ENCODE data around the gene ZDHHC18. TPM values are rescaled to one million over a fixed set of nuclear protein-coding genes. Genes with fewer than 3 reads are reported as not detected.

The ZDHHC18 gene
- total RNA-seq, 1 experiment from 2014 or later, result 33.1 TPM

- Mint-ChIP-seq H3K27me3 (ENCODE audit: low read depth) (peaks cover 4% of the 10 kb centered on the region), H3K9me3 (no peaks in the 10 kb centered on the region), H3K4me1 (peaks cover 30 to 34% of the 10 kb centered on the region in 2 experiments), H3K36me3 (ENCODE audit: insufficient read depth in 1 of 3, low read depth in 3 of 3) (peaks cover 5 to 17% (median 7%) of the 10 kb centered on the region in 3 experiments; a peak in 6 of 7 replicates), H3K4me3 (no peak overlapping the region), H3K27ac (no peak overlapping the region; a peak in 1 of 7 replicates)
- Histone ChIP-seq H4K20me1 (ENCODE audit: control insufficient read depth, insufficient read depth, insufficient read length) (no peaks in the 10 kb centered on the region), H3K4me1 (ENCODE audit: insufficient read depth, low read length) (no peaks in the 10 kb centered on the region; the same call in 1 of the 2 replicates), H3K9ac (ENCODE audit: extremely low read depth, insufficient read length, low read length) (no peak overlapping the region), H2BK12ac (ENCODE audit: insufficient read length, low read depth, low read length) (no peak overlapping the region), H3K23ac (ENCODE audit: insufficient read length, low read depth, low read length) (no peak overlapping the region), H3K79me1 (ENCODE audit: insufficient read depth, low read depth, low read length, poor library complexity, severe bottlenecking) (no peaks in the 10 kb centered on the region), H3K9me3 (ENCODE audit: control insufficient read depth, low read depth, low read length) (no peaks in the 10 kb centered on the region), H3K27ac (ENCODE audit: insufficient read length, low read depth, low read length) (no peak overlapping the region), H3K23me2 (ENCODE audit: insufficient read length, low read depth, low read length, poor library complexity, severe bottlenecking) (no peaks in the 10 kb centered on the region), H2AFZ (ENCODE audit: low read length) (no peak overlapping the region), H3K79me2 (ENCODE audit: insufficient read depth, low read length) (no peaks in the 10 kb centered on the region), H2BK20ac (ENCODE audit: low read depth, low read length, poor library complexity, severe bottlenecking) (no peak overlapping the region), H3K4me2 (ENCODE audit: insufficient read depth, insufficient read length, low read length) (no peak overlapping the region), H4K8ac (replicated peaks; ENCODE audit: insufficient read length, low read depth, low read length) (no peak overlapping the region), H4K5ac (ENCODE audit: insufficient read length, low read depth, low read length) (no peak overlapping the region), H2BK15ac (ENCODE audit: low read depth, low read length) (no peak overlapping the region), H3K18ac (ENCODE audit: insufficient read length, low read depth, low read length) (no peak overlapping the region), H3K56ac (ENCODE audit: insufficient read length, low read depth, low read length) (no peak overlapping the region), H3K27me3 (ENCODE audit: insufficient read depth, low read length) (no peaks in the 10 kb centered on the region), H3T11ph (ENCODE audit: low read length) (no peak overlapping the region), H2BK120ac (ENCODE audit: low read depth, low read length, poor library complexity, severe bottlenecking) (no peak overlapping the region), H3K14ac (ENCODE audit: insufficient read depth, low read length) (no peak overlapping the region), H2BK5ac (ENCODE audit: insufficient read length, low read length) (no peak overlapping the region), H3K4ac (ENCODE audit: low read depth, low read length) (no peak overlapping the region), H4K91ac (ENCODE audit: insufficient read length, low read depth, low read length) (no peak overlapping the region), H2AK5ac (ENCODE audit: insufficient read length, low read length) (no peak overlapping the region)
- TF ChIP-seq, protein P1, sequence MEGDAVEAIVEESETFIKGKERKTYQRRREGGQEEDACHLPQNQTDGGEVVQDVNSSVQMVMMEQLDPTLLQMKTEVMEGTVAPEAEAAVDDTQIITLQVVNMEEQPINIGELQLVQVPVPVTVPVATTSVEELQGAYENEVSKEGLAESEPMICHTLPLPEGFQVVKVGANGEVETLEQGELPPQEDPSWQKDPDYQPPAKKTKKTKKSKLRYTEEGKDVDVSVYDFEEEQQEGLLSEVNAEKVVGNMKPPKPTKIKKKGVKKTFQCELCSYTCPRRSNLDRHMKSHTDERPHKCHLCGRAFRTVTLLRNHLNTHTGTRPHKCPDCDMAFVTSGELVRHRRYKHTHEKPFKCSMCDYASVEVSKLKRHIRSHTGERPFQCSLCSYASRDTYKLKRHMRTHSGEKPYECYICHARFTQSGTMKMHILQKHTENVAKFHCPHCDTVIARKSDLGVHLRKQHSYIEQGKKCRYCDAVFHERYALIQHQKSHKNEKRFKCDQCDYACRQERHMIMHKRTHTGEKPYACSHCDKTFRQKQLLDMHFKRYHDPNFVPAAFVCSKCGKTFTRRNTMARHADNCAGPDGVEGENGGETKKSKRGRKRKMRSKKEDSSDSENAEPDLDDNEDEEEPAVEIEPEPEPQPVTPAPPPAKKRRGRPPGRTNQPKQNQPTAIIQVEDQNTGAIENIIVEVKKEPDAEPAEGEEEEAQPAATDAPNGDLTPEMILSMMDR (conservative IDR thresholded peaks at IDR 0.05), result no peak
- WGBS (ENCODE audit: extremely low coverage, insufficient read length, low lambda C conversion rate), result no CpG with 5 or more reads among the region's 4 CpGs
- DNase-seq, result no peak
Observed at GRCh38 chr1:26858160-26858559, 31.7 kb downstream of the ZDHHC18 start.
